GM21526 (cell line): ENCODE measurements around the gene PRR11.
A peak's percentile ranks its signal among the peaks of the same experiment; 100 is the strongest.
"Not testable (repeated sequence)": the region's sequence is repeated elsewhere in the genome, so short reads cannot be mapped to it uniquely, and the experiment has no call there.

ENCODE experiments used
- ATAC-seq: cut with Tn5 transposase; IDR thresholded peaks from one replicate; pipeline ENCODE4 v1.9.1; 2021; ENCODE audit warnings: moderate library complexity; ENCODE audit not compliant: unreplicated experiment, low FRiP score

PRR11 gene

DNA sequence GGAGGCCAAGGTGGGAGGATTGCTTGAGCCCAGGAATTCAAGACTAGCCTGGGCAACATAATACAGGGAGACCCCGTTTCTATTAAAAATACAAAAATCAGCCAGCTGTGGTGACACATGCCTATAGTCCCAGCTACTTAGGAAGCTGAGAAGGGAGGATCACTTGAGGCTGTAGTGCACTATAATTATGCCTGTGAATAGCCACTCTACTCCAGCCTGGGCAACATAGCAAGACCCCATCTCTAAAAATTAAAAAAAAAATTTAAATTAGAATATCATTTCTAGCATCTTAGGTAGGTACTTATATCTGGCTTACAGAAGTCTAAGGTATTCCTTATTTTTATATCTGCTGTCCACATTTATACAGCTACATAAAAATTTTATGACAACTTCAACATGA is 46.8 kb downstream of the PRR11 start:
- no peak for ATAC-seq

DNA sequence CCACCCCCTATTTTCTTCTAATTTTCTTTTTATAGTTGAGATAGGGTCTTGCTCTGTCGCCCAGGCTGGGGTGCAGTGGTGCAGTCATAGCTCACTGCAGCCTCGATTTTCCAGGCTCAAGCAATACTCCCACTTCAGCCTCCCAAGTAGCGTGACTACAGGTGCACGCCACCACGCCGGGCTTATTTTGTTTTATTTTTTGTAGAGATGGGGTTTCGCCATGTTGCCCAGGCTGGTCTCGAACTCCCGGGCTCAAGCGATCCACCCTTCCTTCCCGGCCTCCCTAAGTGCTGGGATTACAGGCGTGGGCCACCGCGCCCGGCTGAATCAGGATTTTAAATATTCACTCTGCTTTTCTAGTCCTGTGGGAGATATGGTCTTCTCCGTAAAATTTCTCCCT is 63.8 kb downstream of the PRR11 start:
- no peak for ATAC-seq

DNA sequence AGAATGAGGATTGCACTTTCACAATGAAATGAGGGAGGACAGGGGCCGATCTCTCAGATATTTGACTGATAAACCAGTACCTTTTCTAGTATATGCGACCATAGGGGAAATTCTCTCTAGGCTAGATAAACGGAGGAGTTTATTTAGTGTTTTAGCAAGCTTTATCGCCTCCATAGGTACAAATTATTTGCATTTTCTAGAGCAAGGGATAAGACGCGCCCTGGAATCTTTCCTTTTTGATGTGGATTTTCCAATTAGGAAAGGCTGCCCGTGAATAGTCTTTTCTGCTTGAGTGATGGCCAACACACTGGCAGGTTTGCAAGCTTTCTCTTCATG is 64.4 kb downstream of the PRR11 start:
- ATAC-seq, result no peak

DNA sequence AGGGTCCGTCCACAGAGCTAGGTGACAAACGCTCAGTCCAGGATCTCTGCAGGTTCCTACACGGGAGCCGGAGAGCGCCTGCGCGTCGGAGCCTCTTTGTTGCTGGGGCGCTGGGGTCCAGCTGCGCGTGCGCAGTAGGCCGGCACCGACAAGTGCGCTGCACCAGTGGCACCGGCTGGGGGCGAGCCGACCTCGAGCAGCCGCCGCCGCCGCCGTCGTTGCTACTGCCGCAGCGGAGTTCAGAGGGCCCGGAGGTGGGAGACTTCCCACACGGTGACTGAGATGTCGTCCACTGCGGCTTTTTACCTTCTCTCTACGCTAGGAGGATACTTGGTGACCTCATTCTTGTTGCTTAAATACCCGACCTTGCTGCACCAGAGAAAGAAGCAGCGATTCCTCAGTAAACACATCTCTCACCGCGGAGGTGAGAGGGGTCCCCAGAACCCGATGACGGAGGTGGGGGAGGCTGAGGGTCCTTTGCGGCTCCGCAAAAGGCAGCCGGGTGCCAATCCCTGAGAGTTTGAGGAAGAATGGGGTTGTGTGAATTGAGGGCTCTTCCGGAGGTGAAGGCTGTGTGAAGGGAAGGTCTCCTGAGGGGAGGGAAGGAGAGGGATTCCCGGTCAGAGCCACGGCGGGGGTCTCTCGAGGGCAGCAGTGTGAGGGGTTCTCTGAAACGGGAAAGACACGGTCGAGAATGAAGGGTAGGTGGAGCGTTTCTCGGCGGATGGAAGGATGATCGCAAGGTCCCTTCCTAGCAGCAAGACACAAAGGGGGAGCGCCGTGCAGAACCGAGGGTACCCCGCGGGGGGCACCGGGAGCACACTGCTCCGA is 65.0 kb downstream of the PRR11 start, which contains the start of gene GDPD1:
Gene GDPD1 (plus strand): TSS at position 184 of the 831 bp plus-strand sequence. CDS start 99 bp downstream, at position 283.
- peak; percentile 92 for ATAC-seq

DNA sequence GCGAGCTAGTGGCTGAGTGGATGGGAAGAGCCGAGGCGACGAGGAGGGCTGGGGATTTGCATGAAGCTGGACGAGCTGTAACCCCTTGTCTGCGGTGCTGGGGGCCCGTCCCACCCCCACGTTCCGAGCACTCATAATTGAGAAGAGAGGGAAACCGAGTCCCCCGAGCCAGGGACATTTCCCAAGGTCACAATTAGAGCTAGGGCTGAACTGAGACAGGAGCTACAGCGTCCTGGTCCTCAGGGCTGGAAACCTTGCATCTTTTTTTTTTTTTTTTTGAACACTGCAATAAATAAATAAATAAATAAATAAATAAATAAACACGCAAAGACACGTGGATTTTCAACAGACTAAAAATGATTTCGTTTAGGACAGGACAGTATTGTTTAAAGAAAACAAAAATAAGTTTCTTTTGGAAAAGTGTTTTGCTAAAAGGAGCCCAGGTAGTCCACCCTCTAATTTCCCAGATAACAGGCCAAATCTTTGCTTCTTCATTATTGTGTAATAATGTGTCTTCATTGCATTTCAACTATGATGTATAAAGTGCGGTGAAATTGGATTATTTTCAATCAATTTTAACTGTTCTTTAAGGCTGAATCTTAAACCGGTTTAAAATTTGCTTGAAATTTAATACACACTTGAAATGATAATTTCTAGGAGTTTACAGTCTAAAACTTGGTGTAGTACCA is 65.8 kb downstream of the PRR11 start:
- ATAC-seq, result no peak

DNA sequence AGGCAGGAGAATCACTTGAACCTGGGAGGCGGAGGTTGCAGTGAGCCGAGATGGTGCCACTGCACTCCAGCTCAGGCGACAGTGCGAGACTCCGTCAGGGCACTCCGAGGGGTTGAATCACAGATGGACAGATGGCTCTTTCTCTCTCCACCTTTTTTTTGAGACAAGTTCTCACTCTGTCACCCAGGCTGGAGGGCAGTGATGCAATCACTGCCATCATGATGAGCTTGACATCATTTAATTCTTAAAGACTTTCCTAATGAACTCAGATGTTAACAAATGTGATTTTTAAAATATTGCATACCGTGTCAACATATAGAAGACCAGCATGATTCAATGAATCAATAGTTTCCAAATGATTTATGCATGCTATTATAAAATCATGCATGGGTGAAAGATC is 68.3 kb downstream of the PRR11 start:
- ATAC-seq, result no peak

DNA sequence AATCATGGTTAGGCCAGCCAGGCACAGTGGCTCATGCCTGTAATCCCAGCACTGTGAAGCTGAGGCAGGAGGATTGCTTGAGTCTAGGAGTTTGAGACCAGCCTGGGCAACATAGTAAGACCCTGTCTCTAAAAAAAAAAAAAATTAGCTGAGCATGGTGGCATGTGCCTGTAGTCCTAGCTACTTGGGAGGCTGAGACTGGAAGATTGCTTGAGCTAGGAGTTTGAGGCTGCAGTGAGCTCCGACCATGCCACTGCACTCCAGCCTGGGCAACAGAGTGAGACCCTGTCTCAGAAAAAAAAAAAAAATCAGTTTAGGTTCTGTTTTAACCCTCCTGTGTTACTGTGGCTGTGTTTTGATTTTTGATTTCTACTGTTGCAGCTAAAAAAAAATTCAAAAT is 73.0 kb downstream of the PRR11 start:
- not testable (repeated sequence) for ATAC-seq

DNA sequence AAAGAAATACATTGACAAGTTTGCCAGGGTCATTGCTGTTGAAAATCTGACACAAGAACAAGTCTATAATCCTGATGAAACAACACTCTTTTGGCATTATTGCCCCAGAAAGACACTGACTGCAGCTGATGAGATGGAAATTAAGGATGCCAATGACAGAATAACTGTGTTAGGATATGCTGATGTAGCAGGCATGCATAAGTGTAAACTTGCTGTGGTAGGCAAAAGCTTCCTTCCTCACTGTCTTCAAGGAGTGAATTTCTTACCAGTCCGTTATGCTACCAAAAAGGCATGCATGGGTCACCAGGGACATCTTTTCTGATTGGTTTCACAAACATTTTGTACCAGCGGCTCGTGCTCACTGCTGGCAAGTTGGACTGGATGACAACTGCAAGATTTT is 75.2 kb downstream of the PRR11 start:
- no peak for ATAC-seq

DNA sequence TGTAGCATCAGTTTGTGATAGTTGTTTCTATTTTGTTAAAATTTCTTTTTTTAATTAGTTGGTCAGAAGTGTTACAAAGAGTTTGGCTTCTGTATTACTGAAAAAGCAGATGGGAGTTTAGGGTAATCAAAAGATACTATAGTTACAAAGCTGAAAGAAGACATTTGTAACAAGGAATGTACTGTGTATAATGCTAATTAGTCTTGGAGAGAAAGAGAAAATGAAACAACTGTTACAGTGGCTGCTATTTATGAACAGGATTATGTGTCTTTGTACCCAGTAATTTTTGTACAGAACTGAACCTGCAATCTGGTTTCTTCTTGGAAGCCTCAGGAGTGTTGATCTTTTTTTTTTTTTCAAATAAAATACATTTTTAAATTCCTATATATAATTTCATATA is 79.1 kb downstream of the PRR11 start:
- no peak for ATAC-seq

DNA sequence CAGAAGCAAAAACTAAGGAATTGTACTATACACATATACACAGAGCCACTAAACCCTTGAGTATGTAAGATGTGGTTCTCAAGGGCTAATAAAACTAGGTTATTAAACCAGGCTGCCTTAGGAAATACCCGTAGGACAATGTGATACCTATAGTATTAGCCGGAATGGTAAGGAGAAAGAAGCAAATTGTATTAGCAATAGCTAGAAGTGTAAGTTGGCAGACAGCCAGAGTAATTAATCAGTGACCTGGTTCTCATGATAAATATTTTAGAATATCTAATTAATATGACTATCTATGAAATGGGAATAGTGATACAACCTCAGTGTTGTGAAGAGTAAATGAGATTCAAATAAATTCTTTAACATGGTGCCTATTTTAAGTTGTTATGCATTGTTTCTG is 83.4 kb downstream of the PRR11 start:
- ATAC-seq, result no peak

DNA sequence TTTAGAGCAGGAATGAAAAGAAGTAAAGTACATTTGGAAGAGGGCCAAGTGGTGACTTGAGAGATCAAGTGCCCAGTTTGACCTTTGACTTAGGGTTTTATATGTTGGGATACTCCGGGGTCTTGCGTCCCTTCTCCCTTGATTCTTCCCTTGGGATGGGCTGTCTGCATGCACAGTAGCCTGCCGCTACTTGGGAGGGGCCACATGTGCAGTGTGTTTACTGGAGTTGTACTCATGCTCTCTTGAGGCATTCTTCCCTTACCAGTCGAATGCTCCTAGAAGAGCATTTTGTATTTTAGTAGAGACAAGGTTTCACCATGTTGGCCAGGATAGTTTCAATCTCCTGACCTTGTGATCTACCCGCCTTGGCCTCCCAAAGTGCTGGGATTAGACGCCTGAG is 88.5 kb downstream of the PRR11 start:
- ATAC-seq, result no peak
